Measurements from ENCODE around the gene HDGFL1.

Gene HDGFL1

DNA sequence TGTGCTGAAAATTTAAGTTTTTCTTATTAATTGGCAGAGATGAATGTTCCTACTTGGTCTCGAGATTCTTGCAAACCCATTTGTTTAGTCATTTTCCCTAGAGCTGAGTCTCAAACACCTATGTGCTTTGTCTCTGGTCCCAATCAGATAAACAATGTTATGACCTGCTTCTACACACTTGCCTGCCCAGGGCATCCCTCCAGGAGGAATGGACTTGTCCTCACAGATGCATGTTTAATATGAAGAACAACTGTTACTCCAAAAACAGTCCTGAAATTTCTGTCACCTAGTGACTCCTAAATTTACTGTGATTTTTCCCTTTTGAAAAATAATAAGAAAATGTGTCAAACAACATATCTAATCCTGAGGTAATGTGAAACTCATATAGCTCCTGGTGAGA lies 43.7 kb downstream of the HDGFL1 start:
- H3K9ac ChIP-seq (ENCODE audit: low read length in 5 of 5) = no peak overlapping the region
- H3K36me3 ChIP-seq (ENCODE audit: control insufficient read depth in 5 of 5, insufficient read depth in 5 of 5, low read length in 5 of 5) = no peaks in the 10 kb centered on the region
- H3K27ac ChIP-seq (ENCODE audit: low read depth, low read length) = no peak overlapping the region
- no peak overlapping the region for H3K4me3 ChIP-seq (ENCODE audit: low read depth in 1 of 5, low read length in 5 of 5)
- H3K4me1 ChIP-seq (ENCODE audit: control insufficient read depth in 5 of 5, insufficient read depth in 5 of 5, low read length in 5 of 5) = peaks cover 0 to 9% (median 0%) of the 10 kb centered on the region in 5 donors
- H3K9me3 ChIP-seq (ENCODE audit: control insufficient read depth in 5 of 5, low read length in 5 of 5) = peaks cover 0 to 10% (median 4%) of the 10 kb centered on the region in 5 donors
- no peaks in the 10 kb centered on the region for H3K27me3 ChIP-seq (ENCODE audit: control insufficient read depth in 5 of 5, insufficient read depth in 4 of 5, low read length in 5 of 5)

DNA sequence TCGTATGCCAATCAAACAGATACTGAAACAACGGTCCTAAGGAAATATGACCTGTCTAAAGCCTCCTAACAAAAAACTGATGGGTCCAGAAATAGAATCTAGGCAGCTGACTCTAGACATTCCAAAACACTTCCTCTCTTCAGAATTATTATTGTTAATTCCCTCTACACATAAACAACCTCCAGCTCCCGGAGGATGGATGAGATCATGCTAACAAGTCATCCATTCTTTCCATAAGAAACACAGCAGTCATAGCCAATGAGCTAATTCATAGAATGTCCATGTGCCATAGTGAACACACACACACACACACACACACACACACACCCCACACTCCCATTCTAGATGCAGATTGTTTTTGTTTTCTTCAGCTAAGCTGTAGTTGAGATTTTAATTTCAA lies 44.3 kb downstream of the HDGFL1 start:
- Histone ChIP-seq H3K27ac (ENCODE audit: low read depth, low read length) (no peak overlapping the region), H3K4me3 (ENCODE audit: low read depth in 1 of 5, low read length in 5 of 5) (no peak overlapping the region), H3K4me1 (ENCODE audit: control insufficient read depth in 5 of 5, insufficient read depth in 5 of 5, low read length in 5 of 5) (peaks cover 0 to 9% (median 0%) of the 10 kb centered on the region in 5 donors)

DNA sequence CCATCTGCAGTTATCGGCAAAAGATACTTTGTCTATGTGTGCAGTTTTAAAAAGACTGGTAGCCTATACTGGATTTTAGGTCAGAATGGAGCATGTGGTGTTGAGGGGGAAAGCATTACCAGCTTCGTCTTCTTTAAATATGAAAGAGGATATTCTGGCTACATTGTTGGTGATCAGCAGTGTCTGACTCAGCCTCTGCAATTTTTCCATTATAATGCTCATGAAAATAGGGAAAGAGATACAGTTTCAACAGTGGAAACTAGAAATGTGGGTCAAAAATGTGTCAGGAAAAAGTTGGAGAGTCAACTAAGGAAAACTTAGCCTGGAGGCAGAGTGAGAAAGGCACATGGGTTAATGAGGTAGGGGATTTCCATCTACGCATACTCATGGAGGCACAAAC lies 45.2 kb downstream of the HDGFL1 start:
- H3K27me3 ChIP-seq (ENCODE audit: control insufficient read depth in 5 of 5, insufficient read depth in 4 of 5, low read length in 5 of 5) = no peaks in the 10 kb centered on the region
- H3K27ac ChIP-seq (ENCODE audit: low read depth, low read length) = no peak overlapping the region
- H3K4me1 ChIP-seq (ENCODE audit: control insufficient read depth in 5 of 5, insufficient read depth in 5 of 5, low read length in 5 of 5) = peaks cover 0 to 9% (median 0%) of the 10 kb centered on the region in 5 donors
- no peak overlapping the region for H3K4me3 ChIP-seq (ENCODE audit: low read depth in 1 of 5, low read length in 5 of 5)
- no peak overlapping the region for H3K9ac ChIP-seq (ENCODE audit: low read length in 5 of 5)
- peaks cover 0 to 17% (median 10%) of the 10 kb centered on the region in 5 donors for H3K9me3 ChIP-seq (ENCODE audit: control insufficient read depth in 5 of 5, low read length in 5 of 5)
- H3K36me3 ChIP-seq (ENCODE audit: control insufficient read depth in 5 of 5, insufficient read depth in 5 of 5, low read length in 5 of 5) = no peaks in the 10 kb centered on the region

More for the DNA sequence above, 44.3 kb downstream of the HDGFL1 start:
- H3K9ac ChIP-seq (ENCODE audit: low read length in 5 of 5) = no peak overlapping the region
- no peaks in the 10 kb centered on the region for H3K36me3 ChIP-seq (ENCODE audit: control insufficient read depth in 5 of 5, insufficient read depth in 5 of 5, low read length in 5 of 5)
- no peaks in the 10 kb centered on the region for H3K27me3 ChIP-seq (ENCODE audit: control insufficient read depth in 5 of 5, insufficient read depth in 4 of 5, low read length in 5 of 5)
- peaks cover 0 to 13% (median 10%) of the 10 kb centered on the region in 5 donors for H3K9me3 ChIP-seq (ENCODE audit: control insufficient read depth in 5 of 5, low read length in 5 of 5)

DNA sequence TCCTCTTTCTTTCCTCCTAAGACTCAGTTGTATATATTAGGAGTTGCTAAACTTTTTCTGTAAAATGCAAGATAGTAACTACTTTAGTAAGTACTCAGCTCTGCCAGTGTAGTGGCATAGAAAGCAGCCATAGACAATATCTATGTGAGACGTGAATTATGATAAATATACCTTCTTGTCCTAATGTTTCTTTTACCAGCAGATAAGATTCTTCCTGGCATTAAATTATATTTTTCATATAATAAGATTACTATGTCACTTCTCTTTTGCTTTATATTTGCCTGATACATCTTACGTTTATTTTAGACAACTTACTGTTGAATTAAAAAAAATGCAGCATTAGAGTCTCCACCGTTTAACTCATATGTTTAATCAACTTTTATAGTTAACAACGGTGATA lies 51.7 kb downstream of the HDGFL1 start:
- no peak overlapping the region for H3K4me3 ChIP-seq (ENCODE audit: low read depth in 1 of 5, low read length in 5 of 5)
- no peaks in the 10 kb centered on the region for H3K36me3 ChIP-seq (ENCODE audit: control insufficient read depth in 5 of 5, insufficient read depth in 5 of 5, low read length in 5 of 5)
- no peaks in the 10 kb centered on the region for H3K27me3 ChIP-seq (ENCODE audit: control insufficient read depth in 5 of 5, insufficient read depth in 4 of 5, low read length in 5 of 5)
- no peak overlapping the region for H3K9ac ChIP-seq (ENCODE audit: low read length in 5 of 5)
- no peaks in the 10 kb centered on the region for H3K4me1 ChIP-seq (ENCODE audit: control insufficient read depth in 5 of 5, insufficient read depth in 5 of 5, low read length in 5 of 5)
- H3K9me3 ChIP-seq (ENCODE audit: control insufficient read depth in 5 of 5, low read length in 5 of 5) = peaks cover 0 to 17% (median 10%) of the 10 kb centered on the region in 5 donors
- no peak overlapping the region for H3K27ac ChIP-seq (ENCODE audit: low read depth, low read length)

Measured in subcutaneous abdominal adipose tissue (tissue), 5 donors.